ENCODE data around the gene SLC50A1. TPM values are rescaled to one million over a fixed set of nuclear protein-coding genes. Genes with fewer than 3 reads are reported as not detected.

SLC50A1 gene
- total and polyA plus RNA-seq, 9 of the 15 experiments (the other 6 are each of a cell fraction or from before 2014, with no cell fraction given): 46.5 to 132 (median 91.9) TPM

DNA sequence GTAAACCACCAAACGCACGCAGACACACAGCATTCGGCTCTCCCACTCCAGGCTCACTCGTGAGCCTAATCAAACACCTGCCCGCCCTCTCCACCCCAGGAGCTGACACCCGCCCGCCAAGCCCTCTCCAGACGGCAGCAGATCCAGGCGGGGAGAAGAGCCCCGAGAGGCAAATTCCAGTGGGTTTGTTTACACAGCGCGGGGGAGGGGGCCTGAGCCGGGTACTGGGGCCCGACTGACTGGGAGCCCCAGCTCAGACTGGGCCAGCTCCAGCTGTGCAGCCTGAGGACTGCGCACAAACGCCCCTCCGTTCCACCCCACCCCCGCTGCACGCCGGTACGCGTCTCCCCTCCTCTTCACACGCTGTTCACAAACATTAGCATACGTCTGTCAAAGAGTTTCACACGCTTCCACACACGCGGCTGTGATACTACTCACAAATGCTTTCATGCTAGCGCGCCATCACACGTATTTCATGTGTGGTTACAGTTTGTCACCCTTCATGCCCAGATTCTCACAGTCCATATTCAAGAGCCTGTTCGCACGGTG, 9.0 kb upstream of the SLC50A1 start (continued):
- TF ChIP-seq TAF15 (IDR thresholded peaks at IDR 0.05; ENCODE audit: low read depth, low read length) (no peak), MEIS2 (IDR thresholded peaks at IDR 0.05; ENCODE audit: partially characterized antibody) (no peak), MCM7 (IDR thresholded peaks at IDR 0.05) (no peak), TEAD2 (tag; IDR thresholded peaks at IDR 0.05) (peak; percentile 7; the same call in 1 of the 2 replicates)

DNA sequence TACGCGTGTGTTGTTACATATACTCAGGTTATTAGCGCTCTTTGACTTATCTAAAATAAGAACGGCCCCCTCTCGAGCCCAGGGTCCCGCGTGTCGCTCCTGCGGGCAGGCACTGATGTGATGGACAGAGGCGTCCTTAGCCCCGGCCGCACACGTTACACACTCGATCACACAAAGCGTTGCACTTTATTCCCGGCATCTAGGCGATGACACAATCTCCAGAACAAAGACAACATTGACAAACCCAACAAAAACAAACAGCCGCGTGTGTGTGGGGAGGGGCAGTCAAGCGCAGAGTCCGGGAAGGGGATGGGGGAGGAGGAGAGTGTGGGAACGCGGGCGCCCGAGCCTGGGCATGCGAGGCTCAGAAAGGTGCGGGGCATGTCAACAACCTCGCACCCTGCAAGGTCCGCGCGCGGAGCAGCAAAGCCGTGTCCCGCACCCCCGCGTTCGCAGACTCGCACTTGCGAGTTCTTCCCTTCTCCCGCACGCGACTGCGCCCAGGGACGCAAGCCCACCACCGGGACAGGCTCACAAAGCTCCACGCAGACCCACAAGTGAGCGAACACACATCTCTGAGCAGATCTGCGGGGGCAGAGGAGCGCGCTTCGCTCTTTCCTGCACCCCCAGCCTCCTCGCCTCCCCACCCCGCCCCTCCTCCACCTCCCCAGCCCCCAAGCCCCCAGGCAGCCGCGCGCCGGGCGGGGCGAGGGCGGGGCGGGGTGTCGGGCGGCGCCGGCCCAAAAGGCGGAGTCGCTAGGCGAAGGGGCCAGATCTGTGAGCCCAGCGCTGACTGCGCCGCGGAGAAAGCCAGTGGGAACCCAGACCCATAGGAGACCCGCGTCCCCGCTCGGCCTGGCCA, 8.3 kb upstream of the SLC50A1 start, which contains the start of gene EFNA1:
TSS of gene EFNA1 (plus strand) at position 772 of the 862 bp plus-strand sequence. CDS start 102 bp downstream, outside the sequence.
- Histone ChIP-seq H3K4me1 (replicated peaks in 1 of 2; ENCODE audit: control insufficient read depth in 2 of 2, insufficient read depth in 2 of 2, low read length in 2 of 2) (peaks cover 40 to 57% of the 10 kb centered on the region in 2 experiments), H3K4me2 (ENCODE audit: insufficient read depth, low read length) (peak within 1 kb of the TSS; percentile 80), H2AFZ (ENCODE audit: low read depth, low read length) (peak within 1 kb of the TSS; percentile 91), H4K20me1 (replicated peaks; ENCODE audit: control insufficient read depth, insufficient read depth, low read length) (no peaks in the 10 kb centered on the region), H3K9me3 (replicated peaks; ENCODE audit: control insufficient read depth, insufficient read depth, low read depth, low read length) (no peaks in the 10 kb centered on the region), H3K27ac (ENCODE audit: extremely low read depth, low read depth, low read length) (peak within 1 kb of the TSS; percentile 34; the same call in 1 of the 3 replicates), H3K4me3 (peak within 1 kb of the TSS; percentile 40), H3K9ac (ENCODE audit: insufficient read depth in 1 of 2, low read depth in 2 of 2, low read length in 2 of 2) (peak within 1 kb of the TSS; percentile 64 to 94), H3K9me1 (ENCODE audit: control insufficient read depth, insufficient read depth, low read length) (no peaks in the 10 kb centered on the region), H3K79me2 (ENCODE audit: control insufficient read depth, insufficient read depth, low read length) (peaks cover 2% of the 10 kb centered on the region; the same call in 1 of the 3 replicates), H3K27me3 (ENCODE audit: control insufficient read depth in 2 of 2, insufficient read depth in 2 of 2, low read length in 2 of 2) (no peaks in the 10 kb centered on the region), H3K36me3 (ENCODE audit: control insufficient read depth, insufficient read depth, low read length) (0 out of 3 replicates have a peak, but pooled peaks cover 5% of the 10 kb centered on the region)
- ChIA-PET POLR2A (interaction anchor here (1.5 kb wide), 1 partner anchor 10 kb away, joined by 5 read pairs; no protein-coding TSS in a partner anchor), CTCF (ENCODE audit: low intra/inter-chr PET ratio) (no interaction called here)
- peak; percentile 86 for ATAC-seq
- peak; percentile 51 for FAIRE-seq
- no TSS peak for BruUV-seq (replicated peaks)
- intact Hi-C loops (cut with micrococcal nuclease) (no loop called here), in situ Hi-C loops (cut with MboI) (no loop called here)
- peak; percentile 65 to 78 (median 77) for DNase-seq (ENCODE audit: extremely low read depth in 1 of 4, low spot score in 3 of 4)
- 3% methylated on average over 50 of the region's 76 CpGs for WGBS (ENCODE audit: insufficient coverage, low coverage, missing lambda C conversion rate)
- TF ChIP-seq RBM39 (optimal IDR thresholded peaks at IDR 0.05; ENCODE audit: low read depth, low read length) (no peak), ZNF282 (CRISPR knock-in tag; IDR thresholded peaks at IDR 0.05) (no peak), DACH1 (IDR thresholded peaks at IDR 0.05; ENCODE audit: partially characterized antibody) (no peak), RBBP5 (IDR thresholded peaks at IDR 0.05; ENCODE audit: borderline replicate concordance, insufficient read depth, low read length, poor library complexity, severe bottlenecking) (peak; percentile 37), ZNF75A (CRISPR knock-in tag; IDR thresholded peaks at IDR 0.05) (no peak), PTRF (tag; IDR thresholded peaks at IDR 0.05) (no peak), HNRNPUL1 (IDR thresholded peaks at IDR 0.05; ENCODE audit: low read length) (no peak)
- TF ChIP-seq, protein P1, sequence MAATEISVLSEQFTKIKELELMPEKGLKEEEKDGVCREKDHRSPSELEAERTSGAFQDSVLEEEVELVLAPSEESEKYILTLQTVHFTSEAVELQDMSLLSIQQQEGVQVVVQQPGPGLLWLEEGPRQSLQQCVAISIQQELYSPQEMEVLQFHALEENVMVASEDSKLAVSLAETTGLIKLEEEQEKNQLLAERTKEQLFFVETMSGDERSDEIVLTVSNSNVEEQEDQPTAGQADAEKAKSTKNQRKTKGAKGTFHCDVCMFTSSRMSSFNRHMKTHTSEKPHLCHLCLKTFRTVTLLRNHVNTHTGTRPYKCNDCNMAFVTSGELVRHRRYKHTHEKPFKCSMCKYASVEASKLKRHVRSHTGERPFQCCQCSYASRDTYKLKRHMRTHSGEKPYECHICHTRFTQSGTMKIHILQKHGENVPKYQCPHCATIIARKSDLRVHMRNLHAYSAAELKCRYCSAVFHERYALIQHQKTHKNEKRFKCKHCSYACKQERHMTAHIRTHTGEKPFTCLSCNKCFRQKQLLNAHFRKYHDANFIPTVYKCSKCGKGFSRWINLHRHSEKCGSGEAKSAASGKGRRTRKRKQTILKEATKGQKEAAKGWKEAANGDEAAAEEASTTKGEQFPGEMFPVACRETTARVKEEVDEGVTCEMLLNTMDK (IDR thresholded peaks at IDR 0.05; ENCODE audit: borderline replicate concordance, insufficient read depth, low read depth, low read length, poor library complexity, severe bottlenecking): no peak
- TF ChIP-seq, protein P2, sequence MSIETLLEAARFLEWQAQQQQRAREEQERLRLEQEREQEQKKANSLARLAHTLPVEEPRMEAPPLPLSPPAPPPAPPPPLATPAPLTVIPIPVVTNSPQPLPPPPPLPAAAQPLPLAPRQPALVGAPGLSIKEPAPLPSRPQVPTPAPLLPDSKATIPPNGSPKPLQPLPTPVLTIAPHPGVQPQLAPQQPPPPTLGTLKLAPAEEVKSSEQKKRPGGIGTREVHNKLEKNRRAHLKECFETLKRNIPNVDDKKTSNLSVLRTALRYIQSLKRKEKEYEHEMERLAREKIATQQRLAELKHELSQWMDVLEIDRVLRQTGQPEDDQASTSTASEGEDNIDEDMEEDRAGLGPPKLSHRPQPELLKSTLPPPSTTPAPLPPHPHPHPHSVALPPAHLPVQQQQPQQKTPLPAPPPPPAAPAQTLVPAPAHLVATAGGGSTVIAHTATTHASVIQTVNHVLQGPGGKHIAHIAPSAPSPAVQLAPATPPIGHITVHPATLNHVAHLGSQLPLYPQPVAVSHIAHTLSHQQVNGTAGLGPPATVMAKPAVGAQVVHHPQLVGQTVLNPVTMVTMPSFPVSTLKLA (conservative IDR thresholded peaks at IDR 0.05): peak in 1 of 2 experiments; percentile 74; a peak in 3 of 4 replicates
- TF ChIP-seq, protein P3, sequence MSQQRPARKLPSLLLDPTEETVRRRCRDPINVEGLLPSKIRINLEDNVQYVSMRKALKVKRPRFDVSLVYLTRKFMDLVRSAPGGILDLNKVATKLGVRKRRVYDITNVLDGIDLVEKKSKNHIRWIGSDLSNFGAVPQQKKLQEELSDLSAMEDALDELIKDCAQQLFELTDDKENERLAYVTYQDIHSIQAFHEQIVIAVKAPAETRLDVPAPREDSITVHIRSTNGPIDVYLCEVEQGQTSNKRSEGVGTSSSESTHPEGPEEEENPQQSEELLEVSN (IDR thresholded peaks at IDR 0.05; ENCODE audit: borderline replicate concordance in 1 of 2, extremely low read depth in 1 of 2, insufficient read depth in 1 of 2, insufficient read length in 1 of 2, low read depth in 1 of 2, low read length in 1 of 2, poor library complexity in 1 of 2, severe bottlenecking in 1 of 2): peak; percentile 42 to 49

All from K562 (cell line).